ENCODE data around the gene ZDHHC8.
A peak's percentile ranks its signal among the peaks of the same experiment; 100 is the strongest.

ZDHHC8 gene

DNA sequence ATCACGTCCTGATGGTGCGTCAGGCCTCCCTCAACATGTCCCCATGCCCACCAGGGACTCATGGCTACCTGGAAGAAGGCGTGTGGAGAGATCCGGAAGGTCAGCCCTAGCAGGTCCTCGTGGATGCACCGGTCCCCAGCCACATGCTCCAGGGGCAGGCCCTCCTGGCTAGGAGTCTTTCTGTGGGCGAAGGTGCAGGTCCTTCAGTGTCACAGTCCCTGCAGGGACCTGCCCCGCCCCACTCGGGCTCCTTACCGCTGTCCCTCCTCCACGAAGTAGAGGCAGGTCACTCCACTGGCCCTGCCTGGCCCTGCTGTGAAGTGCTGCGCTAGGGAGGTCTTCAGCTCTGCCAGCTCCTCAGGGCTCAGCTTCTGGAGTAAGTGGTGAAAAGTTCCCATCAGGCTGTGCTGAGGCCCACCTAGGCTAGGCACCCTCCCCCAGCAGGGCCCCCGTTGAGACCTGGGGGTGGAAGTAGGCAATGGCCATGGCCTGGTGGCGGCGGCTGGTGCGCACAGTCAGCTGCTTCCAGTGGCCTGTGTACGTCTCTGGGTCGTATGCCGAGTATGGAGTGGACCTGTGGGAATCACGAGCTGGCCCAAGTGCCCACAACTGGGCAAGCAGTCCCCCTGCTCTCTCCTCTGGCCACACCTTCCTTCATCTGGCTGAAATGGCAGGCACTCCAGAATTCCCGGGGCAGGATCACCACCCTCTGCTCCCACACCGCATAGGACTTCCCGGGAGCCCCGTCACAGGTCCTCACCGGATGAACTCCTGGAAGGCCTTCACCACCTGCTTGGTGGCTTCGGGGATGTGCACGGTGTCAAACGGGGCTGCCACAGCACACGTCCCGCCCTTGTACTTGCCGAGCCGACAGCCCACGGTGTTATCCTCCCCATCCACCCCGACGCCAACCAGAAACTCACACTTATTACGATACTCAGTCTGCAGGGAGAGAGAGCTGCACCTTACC lies 16.8 kb upstream of the ZDHHC8 start:
- DNase-seq (ENCODE audit: low read depth): no peak

DNA sequence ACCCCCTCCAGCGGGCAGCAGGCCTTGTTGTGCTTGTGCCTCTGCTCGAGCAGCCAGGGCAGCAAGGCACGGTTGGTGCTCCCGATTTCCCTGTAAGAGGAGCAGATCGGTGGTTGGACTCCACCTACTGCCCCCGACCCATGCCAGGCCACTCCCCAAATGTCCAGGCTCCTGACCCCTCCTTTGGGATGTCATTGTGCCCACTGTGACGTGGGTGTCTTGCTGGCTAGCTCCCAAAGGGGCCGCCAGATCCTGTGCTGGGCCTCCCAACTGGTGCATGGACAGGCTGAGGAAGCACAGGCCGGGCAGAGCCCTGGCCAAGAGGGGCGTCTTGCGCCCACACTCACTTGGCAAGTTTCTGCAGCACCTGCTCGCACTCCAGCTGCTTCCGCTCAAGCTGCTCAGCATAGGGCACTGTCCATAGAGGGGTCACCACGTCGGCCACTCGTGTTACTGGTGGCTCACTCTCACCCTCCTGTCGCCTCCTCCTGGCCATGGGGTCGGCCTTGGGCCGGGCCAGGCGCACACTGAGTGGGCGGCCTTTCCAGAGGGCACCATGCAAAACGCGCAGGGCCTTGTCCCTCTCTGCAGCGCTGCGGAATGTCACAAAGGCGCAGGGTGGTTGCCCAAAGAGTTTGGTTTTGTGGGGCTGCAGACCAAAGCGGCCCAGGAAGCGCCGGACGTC lies 15.8 kb upstream of the ZDHHC8 start, which contains the start of gene RANBP1:
TSS of gene RANBP1 (plus strand) at position 414 of the 685 bp plus-strand sequence. CDS start at position 495, 81 bp downstream.
- DNase-seq (ENCODE audit: low read depth): no peak

DNA sequence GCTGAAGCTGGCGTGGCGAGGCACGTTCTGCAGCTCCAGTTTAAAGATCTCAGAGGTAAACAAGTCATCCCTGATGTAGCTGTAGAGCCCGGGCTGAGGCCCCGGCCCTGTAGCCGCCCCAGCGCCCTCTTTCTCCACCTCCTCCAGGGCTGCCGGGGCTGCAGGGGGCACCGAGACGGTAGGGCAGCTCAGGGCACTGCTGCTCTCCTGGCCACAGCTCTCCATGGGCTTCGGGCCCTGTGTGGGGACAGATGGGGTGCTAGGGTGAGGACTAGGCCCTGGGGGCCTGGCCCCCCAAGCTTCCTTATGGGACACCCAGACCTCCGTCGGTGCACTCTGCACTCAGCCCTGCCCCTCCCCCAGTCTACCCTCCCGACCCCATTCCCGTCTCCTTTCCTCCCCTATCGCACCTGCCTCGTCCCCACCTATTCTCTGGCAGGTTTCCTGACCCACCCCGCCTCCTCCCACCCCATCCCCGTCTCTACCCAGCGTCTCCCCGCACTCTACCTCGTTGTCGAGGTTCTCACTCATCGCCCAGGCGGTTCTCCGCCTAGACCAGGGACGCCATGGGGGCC lies 15.1 kb upstream of the ZDHHC8 start:
- no peak for DNase-seq (ENCODE audit: low read depth)

DNA sequence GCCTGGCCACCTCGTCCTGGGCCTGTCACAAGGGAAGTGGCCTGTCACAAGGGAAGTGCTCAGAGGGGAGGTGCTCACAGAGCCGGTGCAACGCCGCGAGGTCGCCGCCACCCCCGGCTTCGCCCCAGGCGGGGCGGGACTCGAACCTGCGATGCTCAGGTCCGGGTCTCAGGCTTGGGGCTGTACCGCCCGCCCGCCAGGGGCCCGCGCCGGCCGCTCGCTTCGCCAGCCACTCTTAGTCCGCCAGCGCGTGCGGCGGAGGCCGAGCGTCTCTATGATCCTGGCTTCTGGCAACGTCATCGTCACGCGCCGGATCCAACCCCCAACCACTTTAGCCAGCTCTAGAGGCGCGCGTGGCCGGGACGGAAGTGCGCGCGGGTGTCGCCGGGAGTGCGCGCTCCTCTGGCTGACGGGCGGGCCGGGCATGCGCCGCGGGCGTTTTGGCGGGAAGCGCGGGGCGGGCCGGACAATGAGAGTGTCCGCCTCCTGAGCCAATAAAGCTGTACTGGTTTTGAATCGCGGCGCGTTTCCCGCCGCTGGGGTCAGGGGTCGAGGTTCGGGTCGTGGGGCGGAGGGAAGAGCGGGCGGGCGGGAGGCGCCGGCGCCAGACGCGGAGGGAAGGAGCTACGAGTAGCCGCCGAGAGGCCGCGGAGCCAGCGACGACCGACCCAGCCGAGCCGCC lies 14.5 kb upstream of the ZDHHC8 start, which contains the start of gene TRMT2A:
TSS of gene TRMT2A (minus strand) at position 276 of the 682 bp plus-strand sequence. CDS start 320 bp downstream, outside the sequence.
- peak; percentile 94 for DNase-seq (ENCODE audit: low read depth)

DNA sequence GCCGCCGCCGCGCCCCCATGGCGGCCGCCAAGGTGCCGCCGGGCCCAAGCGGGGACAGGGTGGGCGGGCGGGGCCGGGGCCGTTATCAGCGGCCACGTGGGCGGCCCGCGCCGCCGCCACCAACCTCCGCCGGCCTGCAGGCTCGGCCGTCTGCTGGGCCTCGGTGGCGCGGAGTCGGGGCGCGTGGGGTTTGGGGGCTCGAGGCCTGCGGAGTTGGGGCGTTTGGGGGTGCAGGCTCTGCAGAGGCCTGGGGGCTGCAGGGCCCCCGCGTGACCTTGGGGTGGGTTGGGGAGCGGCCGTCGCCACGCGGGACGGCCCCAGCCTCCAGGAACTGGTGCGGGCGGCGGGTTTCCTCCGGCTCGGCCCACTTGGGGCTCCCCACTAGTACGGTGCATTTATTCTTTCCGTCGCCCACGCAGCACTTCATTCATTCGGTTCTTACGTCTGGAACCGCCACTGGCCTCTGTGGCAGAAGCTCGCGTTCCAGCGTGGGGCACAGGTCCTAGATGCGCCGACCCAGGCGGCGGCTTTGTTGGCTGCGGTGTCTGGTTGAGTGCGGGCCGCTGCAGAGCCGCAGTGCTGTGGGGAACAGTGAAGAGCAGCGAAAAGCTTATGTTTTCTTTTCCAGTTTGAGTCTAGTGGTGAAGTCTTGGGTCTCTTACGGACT lies 13.8 kb upstream of the ZDHHC8 start:
- DNase-seq (ENCODE audit: low read depth): no peak

DNA sequence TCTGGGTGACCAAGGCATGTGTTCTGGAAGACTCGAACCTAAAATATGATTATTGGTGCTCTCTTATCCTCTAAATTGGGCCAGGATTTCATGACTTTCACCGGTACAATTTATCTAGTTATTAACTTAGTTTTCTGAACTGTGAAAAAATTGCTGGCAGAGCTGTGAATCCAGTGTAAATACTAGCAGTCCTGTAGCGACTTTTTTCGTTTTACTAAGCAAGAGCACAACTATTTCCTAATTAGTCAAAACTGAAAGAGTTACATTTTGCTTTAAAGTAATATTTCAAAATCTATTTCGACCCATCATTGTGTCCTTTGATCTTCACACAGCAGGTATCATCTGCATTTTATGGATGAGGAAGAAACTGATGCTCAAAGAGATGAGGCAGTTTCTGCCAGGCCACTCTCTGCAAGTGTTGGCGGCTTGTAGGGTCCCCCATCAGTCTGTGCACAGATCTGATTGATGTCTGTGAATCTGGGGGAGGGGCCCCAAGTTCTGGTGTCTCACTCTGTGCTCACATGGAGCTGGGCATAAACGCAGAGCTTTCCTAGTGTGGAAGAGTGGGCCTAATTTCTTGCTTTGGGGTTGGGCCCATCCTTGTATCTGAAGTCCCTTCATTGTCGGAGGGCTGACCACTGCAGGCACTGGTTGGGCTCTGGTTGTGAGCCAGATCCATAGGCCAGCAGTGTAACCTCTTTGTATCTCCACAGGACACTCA lies 13.1 kb upstream of the ZDHHC8 start:
- no peak for DNase-seq (ENCODE audit: low read depth)

DNA sequence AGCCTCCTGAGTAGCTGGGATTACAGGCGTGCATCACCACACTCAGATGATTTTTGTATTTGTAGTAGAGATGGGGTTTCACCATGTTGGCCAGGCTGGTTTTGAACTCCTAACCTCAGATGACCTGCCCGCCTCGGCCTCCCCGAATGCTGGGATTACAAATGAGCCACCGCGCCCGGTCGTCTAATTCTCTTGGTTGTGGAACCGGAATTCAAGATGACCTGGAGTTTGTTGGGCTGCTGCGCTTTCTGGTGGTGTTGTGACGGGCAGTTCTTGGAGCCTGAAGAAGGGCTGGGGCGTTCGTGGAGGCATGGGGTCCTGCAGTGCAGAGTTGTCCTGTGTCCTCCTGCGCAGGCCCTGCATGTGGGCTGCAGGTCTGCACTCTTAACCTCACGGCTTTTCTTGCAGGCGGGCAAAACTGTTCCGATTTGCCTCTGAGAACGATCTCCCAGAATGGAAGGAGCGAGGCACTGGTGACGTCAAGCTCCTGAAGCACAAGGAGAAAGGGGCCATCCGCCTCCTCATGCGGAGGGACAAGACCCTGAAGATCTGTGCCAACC lies 9.7 kb upstream of the ZDHHC8 start:
- DNase-seq (ENCODE audit: low read depth): no peak

DNA sequence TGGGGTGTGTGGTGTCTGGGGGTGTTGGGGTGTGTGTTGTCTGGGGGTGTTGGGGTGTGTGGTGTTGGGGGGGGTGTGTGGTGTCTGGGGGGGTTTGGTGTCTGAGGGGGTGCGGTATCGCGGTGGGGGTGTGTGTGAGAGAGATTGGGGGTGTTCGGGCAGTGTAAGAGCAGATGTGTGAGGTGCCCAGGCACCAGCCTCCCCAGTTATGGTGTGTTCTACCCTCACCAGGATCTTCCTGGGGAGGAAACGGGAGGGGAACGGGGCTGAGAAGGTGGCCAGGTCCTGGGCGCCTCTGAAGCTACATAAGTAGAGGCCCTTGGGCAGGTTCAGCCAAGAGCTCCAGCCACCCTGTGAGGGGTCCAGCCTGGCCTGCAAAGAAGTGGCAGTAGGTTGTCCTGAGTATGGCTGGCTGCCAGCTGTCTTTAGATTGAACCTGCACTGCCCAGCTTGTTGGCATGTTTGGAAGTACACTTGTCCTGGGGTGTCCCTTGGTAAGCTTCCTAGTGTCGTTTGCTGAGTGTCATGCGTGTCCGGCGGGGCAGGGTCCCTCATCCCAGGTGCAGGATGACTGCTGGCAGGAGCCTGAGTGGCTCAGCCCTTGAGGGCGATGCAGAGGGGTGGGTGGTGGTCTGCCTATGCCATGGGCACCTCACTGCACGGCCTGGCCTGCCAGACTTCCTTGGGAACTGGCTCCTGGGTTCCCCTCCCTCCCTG lies 8.1 kb upstream of the ZDHHC8 start:
- DNase-seq (ENCODE audit: low read depth): no peak

DNA sequence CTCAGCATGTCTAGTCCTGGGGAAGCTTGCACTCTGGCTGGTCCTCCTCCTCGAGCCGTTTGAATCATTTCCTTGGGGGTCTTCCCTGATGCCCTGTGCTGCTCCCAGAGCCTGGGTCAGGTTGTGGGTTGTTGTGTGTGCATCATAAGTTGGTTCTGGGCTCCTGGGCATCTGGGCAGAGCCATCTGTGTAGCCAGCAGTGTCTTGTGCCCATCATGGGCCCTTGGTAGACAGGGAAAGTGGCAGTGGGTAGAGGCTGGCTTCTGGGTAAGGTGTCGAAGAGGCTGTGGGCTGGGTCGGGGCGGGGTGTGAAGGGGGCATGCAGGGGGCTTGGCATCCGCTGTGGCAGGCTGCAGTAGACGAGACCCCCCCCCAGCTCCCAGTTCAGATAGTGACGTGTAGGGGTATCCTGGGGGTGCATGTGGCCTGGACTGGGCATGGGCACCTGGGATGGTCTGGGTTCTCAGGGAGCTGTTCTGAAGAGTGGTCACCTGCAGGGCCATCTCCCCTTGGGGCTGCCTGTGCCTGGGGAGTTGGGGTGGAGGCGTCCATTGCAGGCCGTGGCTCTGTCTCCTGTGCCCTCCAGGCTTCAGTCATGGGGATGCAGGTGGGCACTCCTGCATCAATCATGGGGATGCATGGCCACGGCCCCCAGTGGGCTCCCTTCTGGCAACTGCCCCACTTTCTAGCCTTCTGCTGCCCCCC lies 7.4 kb upstream of the ZDHHC8 start:
- no peak for DNase-seq (ENCODE audit: low read depth)

DNA sequence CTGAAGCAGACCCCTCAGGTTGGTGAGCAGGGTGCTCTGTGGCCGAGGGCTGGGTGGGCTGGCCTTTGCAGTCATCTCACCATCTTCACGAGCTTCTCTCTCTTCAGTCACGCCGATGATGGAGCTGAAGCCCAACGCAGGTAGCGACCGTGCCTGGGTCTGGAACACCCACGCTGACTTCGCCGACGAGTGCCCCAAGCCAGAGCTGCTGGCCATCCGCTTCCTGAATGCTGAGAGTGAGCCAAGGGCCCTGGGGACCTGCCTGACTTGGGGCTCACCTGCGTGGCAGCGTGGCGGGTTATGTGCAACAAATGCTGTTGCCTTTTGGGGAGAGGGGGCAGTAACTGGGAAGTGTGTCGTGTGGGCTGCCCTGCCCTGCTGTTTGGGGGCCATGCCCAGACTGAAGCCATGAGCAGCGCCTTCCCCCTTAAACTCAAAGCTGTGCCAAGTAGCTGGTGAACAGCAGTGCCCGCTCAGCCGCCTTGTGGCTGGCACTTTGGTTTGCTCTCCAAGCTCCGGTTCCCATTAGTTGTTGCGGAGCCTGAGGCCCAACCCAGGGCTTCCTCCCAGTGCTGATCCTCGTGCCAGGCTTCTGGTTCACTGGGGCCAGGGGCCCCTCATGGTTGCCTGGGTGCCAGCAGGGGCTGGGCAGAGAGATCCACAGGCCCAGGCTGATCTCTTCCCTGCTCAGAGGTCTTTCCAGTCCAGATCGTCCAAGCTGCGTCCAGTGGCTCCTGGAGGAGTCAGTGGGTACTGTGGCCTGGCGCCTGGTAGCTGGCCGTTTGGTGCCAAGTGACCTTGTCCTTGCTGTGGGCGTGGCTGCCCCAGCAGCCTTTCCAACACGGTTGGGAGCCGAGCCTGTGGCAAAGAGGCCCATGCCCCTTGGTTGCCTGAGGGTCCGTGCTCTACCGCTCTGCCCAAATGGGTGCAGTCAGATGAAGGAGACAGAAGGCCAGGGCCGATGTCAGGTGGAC lies 6.1 kb upstream of the ZDHHC8 start:
- DNase-seq (ENCODE audit: low read depth): no peak

DNA sequence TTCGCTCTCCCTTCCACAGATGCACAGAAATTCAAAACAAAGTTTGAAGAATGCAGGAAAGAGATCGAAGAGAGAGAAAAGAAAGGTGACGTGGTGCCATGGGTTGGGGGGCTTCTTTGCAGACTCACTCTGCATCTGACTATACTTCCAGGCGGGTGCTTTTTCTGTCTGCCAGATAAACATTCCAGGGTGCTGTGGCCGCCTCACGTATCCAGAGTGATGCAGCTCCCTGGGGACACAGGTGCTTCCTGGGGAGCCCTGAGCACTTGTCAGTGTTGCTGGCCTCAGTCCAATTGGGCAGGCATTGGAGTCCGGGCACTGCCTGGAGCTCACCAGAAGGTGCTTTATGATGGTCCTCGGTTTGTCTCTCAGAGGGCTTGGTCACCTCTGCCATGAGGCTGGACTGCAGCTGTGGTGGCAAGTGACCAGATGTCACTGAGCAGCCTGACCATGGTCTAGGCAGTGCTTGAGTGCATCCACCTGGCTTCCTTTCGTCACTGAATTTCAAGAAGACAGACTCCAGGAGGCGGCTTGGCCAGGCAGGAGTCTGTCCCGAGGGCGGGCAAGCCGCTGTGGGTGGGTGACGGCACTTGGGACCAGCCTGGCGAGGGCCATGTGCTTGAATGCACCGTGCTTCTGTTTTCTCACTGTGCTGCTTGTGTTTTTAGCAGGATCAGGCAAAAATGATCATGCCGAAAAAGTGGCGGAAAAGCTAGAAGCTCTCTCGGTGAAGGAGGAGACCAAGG lies 5.1 kb upstream of the ZDHHC8 start:
- DNase-seq (ENCODE audit: low read depth): no peak

DNA sequence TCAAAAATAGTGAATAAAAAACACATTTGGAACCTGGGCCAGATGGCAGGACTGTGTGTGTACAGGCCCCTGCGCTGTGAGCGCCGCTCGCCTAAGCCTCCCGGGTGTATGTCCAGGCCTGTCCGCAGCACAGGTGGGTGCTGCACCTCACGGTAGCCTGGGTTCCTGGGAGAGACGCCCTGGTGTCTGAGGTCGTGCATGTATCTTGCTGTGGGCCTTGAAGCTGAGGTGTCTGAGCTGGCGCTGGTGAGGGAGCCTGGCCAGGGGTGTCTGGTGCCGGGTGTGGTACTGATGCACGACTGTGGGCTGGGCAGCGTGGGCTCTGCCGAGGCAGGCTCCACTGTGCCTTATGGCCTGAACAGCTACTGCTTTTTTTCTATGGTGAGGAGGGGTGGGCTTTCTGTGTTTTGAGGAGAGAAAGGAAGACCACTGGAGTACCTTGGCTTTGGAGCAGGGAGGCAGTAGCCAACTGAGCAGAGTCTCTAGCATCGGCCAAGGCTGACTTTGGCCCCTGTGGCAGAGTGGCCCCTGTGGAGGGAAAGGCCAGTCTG lies 4.2 kb upstream of the ZDHHC8 start:
- no peak for DNase-seq (ENCODE audit: low read depth)

DNA sequence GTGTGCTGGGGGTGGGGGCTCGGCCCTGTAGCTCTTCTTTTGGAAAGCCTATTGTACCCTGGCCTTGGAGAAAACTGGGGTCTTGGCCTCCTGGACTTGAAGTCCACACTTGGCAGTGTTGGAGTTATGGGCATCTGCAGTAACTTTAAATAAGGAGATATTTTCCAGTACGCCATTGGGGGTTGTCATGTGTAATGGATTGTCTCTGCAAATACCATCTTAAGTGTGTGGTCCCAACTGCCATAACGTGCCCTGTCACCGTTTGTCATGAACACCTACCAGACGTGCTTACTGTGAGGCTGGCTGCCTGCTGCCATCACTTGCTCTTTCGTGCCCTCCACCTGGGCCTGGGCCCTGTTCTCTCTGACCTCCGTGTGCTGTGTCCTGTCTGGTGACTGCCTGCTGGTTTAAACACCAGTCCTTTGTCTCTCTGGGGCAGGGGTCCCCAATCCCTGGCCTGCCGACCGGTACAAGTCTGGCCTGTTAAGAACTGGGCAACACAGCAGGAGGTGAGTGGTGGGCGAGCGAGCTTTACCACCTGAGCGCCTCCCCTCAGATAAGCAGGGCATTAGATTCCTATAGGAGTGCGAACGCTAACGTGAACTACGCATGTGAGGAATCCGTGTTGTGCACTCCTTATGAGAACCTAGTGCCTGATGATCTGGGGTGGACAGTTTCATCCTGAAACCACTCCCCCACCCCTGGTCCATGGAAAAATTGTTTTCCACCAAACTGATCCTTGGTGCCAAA lies 3.6 kb upstream of the ZDHHC8 start:
- no peak for DNase-seq (ENCODE audit: low read depth)

DNA sequence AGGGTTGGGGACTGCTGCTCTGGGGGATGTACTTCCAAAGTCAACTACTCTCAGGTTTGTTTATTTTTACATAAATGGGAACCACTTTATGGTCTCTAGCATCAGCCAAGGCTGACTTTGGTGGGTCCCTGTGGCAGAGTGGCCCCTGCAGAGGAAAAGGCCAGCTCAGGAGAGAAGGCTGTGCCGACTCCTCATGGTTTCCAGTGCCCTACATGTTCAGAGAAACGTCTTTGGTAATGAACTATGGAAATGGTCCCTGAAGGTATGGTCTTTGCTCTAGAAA lies 3.0 kb upstream of the ZDHHC8 start:
- no peak for DNase-seq (ENCODE audit: low read depth)

DNA sequence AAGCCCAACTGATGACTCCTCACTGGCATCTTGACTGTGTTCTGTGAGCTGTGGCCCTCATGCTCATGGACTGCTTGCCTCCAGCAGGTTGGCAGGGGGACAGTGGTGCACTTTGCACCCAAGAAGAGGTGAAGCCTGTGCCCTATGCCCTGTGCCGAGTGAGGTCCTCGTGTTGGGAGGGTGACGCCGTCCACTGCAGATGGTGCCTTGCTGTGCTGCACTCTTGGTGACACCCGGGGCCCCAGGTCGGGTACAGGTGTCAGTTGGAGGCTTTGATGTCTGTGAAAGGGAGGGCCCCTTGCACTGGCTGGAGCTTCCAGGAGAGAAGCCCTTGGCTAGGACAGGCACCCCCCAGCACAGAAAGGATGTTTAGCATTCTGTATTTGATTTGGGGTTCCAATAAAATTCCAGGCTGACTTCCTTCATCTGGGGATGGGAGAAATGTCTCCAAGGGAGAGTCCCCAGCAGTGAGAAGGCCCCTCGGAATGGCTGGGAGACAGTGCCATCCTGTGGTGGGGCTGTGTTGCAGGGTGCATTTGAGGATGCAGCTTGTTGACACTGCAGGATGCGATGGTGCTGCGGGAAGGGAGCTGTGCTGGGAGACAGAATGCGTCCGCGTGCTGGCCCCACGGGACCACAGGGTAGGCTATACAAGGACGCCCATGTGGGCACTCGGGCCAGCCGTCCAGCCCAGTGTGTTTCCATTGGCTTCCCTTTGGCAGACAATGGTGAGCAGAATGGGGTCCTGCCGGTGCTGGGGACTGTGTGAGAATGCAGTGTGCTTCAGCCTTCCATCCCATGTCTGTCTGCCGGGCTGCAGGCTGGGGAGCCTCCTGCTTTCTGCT lies 2.5 kb upstream of the ZDHHC8 start:
- peak; percentile 52 for DNase-seq (ENCODE audit: low read depth)

DNA sequence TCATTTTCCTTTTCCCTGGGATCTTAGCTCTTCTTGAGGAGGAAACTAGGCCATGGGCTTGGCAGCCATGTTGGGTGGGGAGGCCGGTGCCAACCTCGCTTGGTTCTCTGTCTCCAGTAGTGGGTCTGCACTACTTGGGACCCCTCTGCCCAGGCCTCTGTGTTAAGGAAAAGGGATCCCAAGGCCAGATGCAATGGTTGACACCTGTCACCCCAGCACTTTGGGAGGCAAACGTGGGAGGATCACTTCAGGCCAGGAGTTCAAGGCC lies 1.9 kb upstream of the ZDHHC8 start:
- DNase-seq (ENCODE audit: low read depth): no peak

Measured in T follicular helper cell (primary cell).